Activated T-helper 17 cell treated with anti-CD3 and anti-CD28 coated beads, Interleukin-2, amount 50 U/mL, for 72 hours (primary cell): ENCODE measurements around the gene MS4A12. TPM values are rescaled to one million over a fixed set of nuclear protein-coding genes. Genes with fewer than 3 reads are reported as not detected.
"Not testable (repeated sequence)": the region's sequence is repeated elsewhere in the genome, so short reads cannot be mapped to it uniquely, and the experiment has no call there.

Experiments
- ATAC-seq: fragments of 150-1000 bp; cut with Tn5 transposase; replicated peaks from 2 replicates; pipeline ENCODE4 v1.10.0; 2021; ENCODE audit warnings: mild to moderate bottlenecking, moderate library complexity
- H3K27ac Mint-ChIP-seq: one replicate; pipeline ENCODE4 v1.8.0; 2022; ENCODE audit warnings: mixed read lengths
- H3K27me3 Mint-ChIP-seq: one replicate; pipeline ENCODE4 v1.8.0; 2022; ENCODE audit warnings: mixed read lengths
- H3K36me3 Mint-ChIP-seq: one replicate; pipeline ENCODE4 v1.8.0; 2022; ENCODE audit warnings: low read depth, mild to moderate bottlenecking, mixed read lengths
- H3K4me1 Mint-ChIP-seq: one replicate; pipeline ENCODE4 v1.8.0; 2022; ENCODE audit warnings: mixed read lengths
- H3K4me3 Mint-ChIP-seq: one replicate; pipeline ENCODE4 v1.8.0; 2022; ENCODE audit warnings: mild to moderate bottlenecking, mixed read lengths
- H3K9me3 Mint-ChIP-seq: one replicate; pipeline ENCODE4 v1.8.0; 2022; ENCODE audit warnings: mixed read lengths
- total RNA-seq, 2 donors: library from RNA; stranded (reverse); gene quantifications; one replicate each; pipeline ENCODE4 v1.2.3, GENCODE V29; 2022

Gene MS4A12
- total RNA-seq, 2 donors from 2014 or later: not detected

DNA sequence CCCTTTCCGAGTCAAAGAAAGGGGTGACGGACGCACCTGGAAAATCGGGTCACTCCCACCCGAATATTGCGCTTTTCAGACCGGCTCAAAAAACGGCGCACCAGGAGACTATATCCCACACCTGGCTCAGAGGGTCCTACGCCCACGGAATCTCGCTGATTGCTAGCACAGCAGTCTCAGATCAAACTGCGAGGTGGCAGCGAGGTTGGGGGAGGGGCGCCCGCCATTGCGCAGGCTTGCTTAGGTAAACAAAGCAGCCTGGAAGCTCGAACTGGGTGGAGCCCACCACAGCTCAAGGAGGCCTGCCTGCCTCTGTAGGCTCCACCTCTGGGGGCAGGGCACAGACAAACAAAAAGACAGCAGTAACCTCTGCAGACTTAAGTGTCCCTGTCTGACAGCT, 39.8 kb downstream of the MS4A12 start:
- H3K36me3 Mint-ChIP-seq, H3K27ac Mint-ChIP-seq, H3K4me1 Mint-ChIP-seq, ATAC-seq, H3K9me3 Mint-ChIP-seq, H3K4me3 Mint-ChIP-seq: not testable (repeated sequence)
- H3K27me3 Mint-ChIP-seq: peaks cover 25% of the 10 kb centered on the region

DNA sequence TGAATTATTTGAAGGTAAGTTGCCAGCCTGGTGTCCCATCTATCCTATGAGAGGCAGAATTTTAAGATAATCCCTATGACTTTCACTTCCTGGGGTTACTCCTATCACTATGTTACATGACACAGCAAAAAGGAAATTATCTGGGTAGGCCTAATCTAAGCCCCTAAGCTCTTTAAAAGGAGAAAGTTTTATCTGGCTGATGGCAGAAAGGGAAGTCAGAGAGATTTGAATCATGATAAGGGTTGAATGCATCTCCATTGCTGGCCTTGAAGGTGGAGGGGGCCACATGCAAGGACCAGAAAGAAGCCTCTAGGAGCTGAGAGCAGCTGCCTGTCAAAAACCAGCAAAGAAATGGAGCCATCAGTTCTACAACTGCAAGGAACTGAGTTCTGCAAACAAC, 46.0 kb downstream of the MS4A12 start:
- not testable (repeated sequence) for H3K9me3 Mint-ChIP-seq, H3K4me1 Mint-ChIP-seq, H3K27ac Mint-ChIP-seq, ATAC-seq, H3K36me3 Mint-ChIP-seq, H3K4me3 Mint-ChIP-seq
- H3K27me3 Mint-ChIP-seq: peaks cover 12% of the 10 kb centered on the region

DNA sequence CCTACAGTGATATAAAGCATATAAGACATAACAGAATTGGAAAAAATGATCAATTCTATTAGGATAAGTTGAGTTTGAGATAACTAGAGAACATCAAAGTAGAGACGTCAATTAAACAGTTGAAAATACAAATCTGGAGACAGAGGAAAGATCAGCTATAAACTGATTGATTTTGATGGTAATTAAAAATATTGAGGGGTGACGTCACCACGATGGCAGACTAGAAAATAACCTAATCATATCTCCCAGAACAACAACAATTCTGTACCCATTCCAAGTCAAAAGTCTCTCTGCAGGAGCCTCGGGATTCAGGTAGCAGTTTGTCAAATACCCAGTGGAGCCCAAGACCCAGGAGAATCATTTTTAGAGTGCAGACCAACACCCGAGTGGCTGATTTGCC, 51.5 kb downstream of the MS4A12 start:
- H3K4me3 Mint-ChIP-seq: no peak overlapping the region

More for the DNA sequence above, 51.5 kb downstream of the MS4A12 start:
- Mint-ChIP-seq H3K9me3 (no peaks in the 10 kb centered on the region), H3K27me3 (peaks cover 30% of the 10 kb centered on the region), H3K36me3 (no peaks in the 10 kb centered on the region), H3K4me1 (no peaks in the 10 kb centered on the region), H3K27ac (no peak overlapping the region)
- ATAC-seq: no peak

Other genes starting within 250 kb of the MS4A12 start
- not detected for gene MS4A4E, start 249.6 kb upstream of the MS4A12 start, total RNA-seq
- not detected for gene MS4A4A, start 212.1 kb upstream of the MS4A12 start, total RNA-seq
- not detected for gene MS4A6E, start 165.5 kb upstream of the MS4A12 start, total RNA-seq
- gene MS4A7, start 114.2 kb upstream of the MS4A12 start, total RNA-seq: not detected
- gene MS4A14, start 96.3 kb upstream of the MS4A12 start, total RNA-seq: not detected
- gene MS4A5, start 63.2 kb upstream of the MS4A12 start, total RNA-seq: not detected
- under 1 TPM in 1 of 2 donors, not detected in 1; 0.32 TPM for gene MS4A1, start 36.9 kb upstream of the MS4A12 start, total RNA-seq
- not detected for gene MS4A13, start 22.6 kb downstream of the MS4A12 start, total RNA-seq
- not detected for gene MS4A8, start 206.8 kb downstream of the MS4A12 start, total RNA-seq
- gene MS4A18, start 231.9 kb downstream of the MS4A12 start, total RNA-seq: not detected